ENCODE results near the gene CSF3R. TPM values are rescaled to one million over a fixed set of nuclear protein-coding genes. Genes with fewer than 3 reads are reported as not detected.

Gene CSF3R
- polyA plus RNA-seq, 3 donors: 270 to 1,537 (median 447) TPM

DNA sequence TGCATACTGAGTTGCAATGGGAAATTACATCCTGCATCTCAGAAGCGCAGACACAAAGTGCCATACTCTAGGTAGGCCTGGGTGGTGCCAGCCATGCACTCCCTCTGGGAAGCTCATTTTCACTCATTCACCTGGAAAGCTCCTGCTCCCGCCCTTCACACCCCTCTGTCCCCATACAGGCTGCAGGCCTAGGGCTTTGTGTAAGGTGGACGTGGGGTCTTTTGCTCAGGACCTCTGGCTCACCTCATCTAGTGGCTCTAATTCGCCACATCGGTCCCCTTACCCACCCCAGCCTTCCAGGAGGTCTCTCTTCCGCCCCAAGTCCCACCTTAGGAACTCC is 19.3 kb downstream of the CSF3R start:
- Histone ChIP-seq H3K9ac (ENCODE audit: insufficient read depth, low read length, poor library complexity, severe bottlenecking) (peak overlapping the region; percentile 81), H3K9me3 (replicated peaks in 1 of 2; ENCODE audit: control insufficient read depth in 1 of 2, insufficient read depth in 1 of 2, low read length in 2 of 2) (no peaks in the 10 kb centered on the region), H3K27ac (ENCODE audit: low read depth in 1 of 2, low read length in 2 of 2) (peak overlapping the region; percentile 91 to 99), H3K4me1 (ENCODE audit: control insufficient read depth in 1 of 2, insufficient read depth in 2 of 2, low read length in 2 of 2) (peaks cover 41 to 46% of the 10 kb centered on the region in 2 donors), H4K20me1 (ENCODE audit: insufficient read depth, low read length) (peaks cover 4% of the 10 kb centered on the region), H3K4me2 (replicated peaks; ENCODE audit: extremely low read depth, low read length, poor library complexity, severe bottlenecking) (peak overlapping the region; percentile 90), H3K36me3 (replicated peaks in 1 of 2; ENCODE audit: control insufficient read depth in 1 of 2, insufficient read depth in 2 of 2, low read length in 2 of 2) (peaks cover 37 to 58% of the 10 kb centered on the region in 2 donors), H3K4me3 (replicated peaks in 1 of 3; ENCODE audit: low read depth in 2 of 3, low read length in 3 of 3) (peak overlapping the region; percentile 71 to 99 (median 88)), H3K27me3 (ENCODE audit: control insufficient read depth in 2 of 2, insufficient read depth in 2 of 2, low read length in 2 of 2) (no peaks in the 10 kb centered on the region), H2AFZ (ENCODE audit: insufficient read depth, low read depth, low read length, poor library complexity, severe bottlenecking) (peak overlapping the region; percentile 94), H3K79me2 (ENCODE audit: insufficient read depth, low read length) (peaks cover 9% of the 10 kb centered on the region)
- no peak for DNase-seq
- intact Hi-C loops (cut with micrococcal nuclease): no loop called here
- WGBS (ENCODE audit: insufficient coverage): 25% methylated on average over 4 of the region's 6 CpGs
- Mint-ChIP-seq H3K9me3 (peaks cover 0 to 3% (median 0%) of the 10 kb centered on the region in 7 donors), H3K4me1 (peaks cover 45% of the 10 kb centered on the region), H3K36me3 (peaks cover 63 to 67% of the 10 kb centered on the region in 2 donors), H3K27ac (peak overlapping the region; percentile 90 to 98 (median 96)), H3K27me3 (ENCODE audit: low read depth in 3 of 3) (peaks cover 0 to 4% (median 3%) of the 10 kb centered on the region in 3 donors), H3K4me3 (peak overlapping the region; percentile 92 to 98)
- TF ChIP-seq, protein P1, sequence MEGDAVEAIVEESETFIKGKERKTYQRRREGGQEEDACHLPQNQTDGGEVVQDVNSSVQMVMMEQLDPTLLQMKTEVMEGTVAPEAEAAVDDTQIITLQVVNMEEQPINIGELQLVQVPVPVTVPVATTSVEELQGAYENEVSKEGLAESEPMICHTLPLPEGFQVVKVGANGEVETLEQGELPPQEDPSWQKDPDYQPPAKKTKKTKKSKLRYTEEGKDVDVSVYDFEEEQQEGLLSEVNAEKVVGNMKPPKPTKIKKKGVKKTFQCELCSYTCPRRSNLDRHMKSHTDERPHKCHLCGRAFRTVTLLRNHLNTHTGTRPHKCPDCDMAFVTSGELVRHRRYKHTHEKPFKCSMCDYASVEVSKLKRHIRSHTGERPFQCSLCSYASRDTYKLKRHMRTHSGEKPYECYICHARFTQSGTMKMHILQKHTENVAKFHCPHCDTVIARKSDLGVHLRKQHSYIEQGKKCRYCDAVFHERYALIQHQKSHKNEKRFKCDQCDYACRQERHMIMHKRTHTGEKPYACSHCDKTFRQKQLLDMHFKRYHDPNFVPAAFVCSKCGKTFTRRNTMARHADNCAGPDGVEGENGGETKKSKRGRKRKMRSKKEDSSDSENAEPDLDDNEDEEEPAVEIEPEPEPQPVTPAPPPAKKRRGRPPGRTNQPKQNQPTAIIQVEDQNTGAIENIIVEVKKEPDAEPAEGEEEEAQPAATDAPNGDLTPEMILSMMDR (IDR thresholded peaks at IDR 0.05): no peak

DNA sequence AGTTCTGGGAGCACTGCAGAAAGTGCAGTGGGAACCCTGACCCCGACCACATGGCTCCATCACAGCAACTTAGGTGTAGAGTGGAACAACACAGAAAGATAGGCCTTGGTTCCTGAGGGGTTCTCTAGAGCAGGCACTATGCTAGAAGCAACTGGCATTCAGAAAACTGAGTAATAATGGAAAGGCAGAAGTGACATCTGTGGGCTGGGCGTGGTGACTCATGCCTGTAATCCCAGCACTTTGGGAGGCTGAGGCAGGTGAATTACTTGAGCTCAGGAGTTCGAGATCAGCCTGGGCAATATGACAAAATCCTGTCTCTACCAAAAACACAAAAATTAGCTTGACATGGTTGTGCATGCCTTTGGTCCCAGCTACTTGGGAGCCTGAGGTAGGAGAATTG is 23.8 kb downstream of the CSF3R start:
- H3K4me2 ChIP-seq (replicated peaks; ENCODE audit: extremely low read depth, low read length, poor library complexity, severe bottlenecking): peak overlapping the region; percentile 30
- H3K79me2 ChIP-seq (ENCODE audit: insufficient read depth, low read length): peaks cover 7% of the 10 kb centered on the region
- H3K4me3 Mint-ChIP-seq: peak overlapping the region in 1 of 2 donors; percentile 62
- peak overlapping the region; percentile 64 to 86 (median 77) for H3K27ac Mint-ChIP-seq
- H3K4me3 ChIP-seq (replicated peaks in 1 of 3; ENCODE audit: low read depth in 2 of 3, low read length in 3 of 3): peak overlapping the region in 1 of 3 experiments; percentile 6
- no peaks in the 10 kb centered on the region for H3K9me3 ChIP-seq (replicated peaks in 1 of 2; ENCODE audit: control insufficient read depth in 1 of 2, insufficient read depth in 1 of 2, low read length in 2 of 2)
- peaks cover 0 to 3% (median 0%) of the 10 kb centered on the region in 7 donors for H3K9me3 Mint-ChIP-seq
- H3K4me1 Mint-ChIP-seq: peaks cover 35% of the 10 kb centered on the region
- H3K27ac ChIP-seq (ENCODE audit: low read depth in 1 of 2, low read length in 2 of 2): peak overlapping the region in 1 of 2 donors; percentile 63
- peaks cover 63 to 71% of the 10 kb centered on the region in 2 donors for H3K36me3 Mint-ChIP-seq
- H3K27me3 ChIP-seq (ENCODE audit: control insufficient read depth in 2 of 2, insufficient read depth in 2 of 2, low read length in 2 of 2): no peaks in the 10 kb centered on the region
- H3K9ac ChIP-seq (ENCODE audit: insufficient read depth, low read length, poor library complexity, severe bottlenecking): no peak overlapping the region
- TF ChIP-seq, protein P1 (IDR thresholded peaks at IDR 0.05): no peak
- peaks cover 36 to 62% of the 10 kb centered on the region in 2 donors for H3K36me3 ChIP-seq (replicated peaks in 1 of 2; ENCODE audit: control insufficient read depth in 1 of 2, insufficient read depth in 2 of 2, low read length in 2 of 2)
- H3K27me3 Mint-ChIP-seq (ENCODE audit: low read depth in 3 of 3): peaks cover 2 to 17% (median 3%) of the 10 kb centered on the region in 3 donors
- H3K4me1 ChIP-seq (ENCODE audit: control insufficient read depth in 1 of 2, insufficient read depth in 2 of 2, low read length in 2 of 2): peaks cover 35 to 42% of the 10 kb centered on the region in 2 donors
- WGBS (ENCODE audit: insufficient coverage): no CpG with 5 or more reads among the region's 3 CpGs
- H4K20me1 ChIP-seq (ENCODE audit: insufficient read depth, low read length): peaks cover 4% of the 10 kb centered on the region
- no peak overlapping the region for H2AFZ ChIP-seq (ENCODE audit: insufficient read depth, low read depth, low read length, poor library complexity, severe bottlenecking)
- peak; percentile 41 to 72 (median 60) for DNase-seq
- intact Hi-C loops (cut with micrococcal nuclease): no loop called here
